ENCODE data around the gene SART3.

DNA sequence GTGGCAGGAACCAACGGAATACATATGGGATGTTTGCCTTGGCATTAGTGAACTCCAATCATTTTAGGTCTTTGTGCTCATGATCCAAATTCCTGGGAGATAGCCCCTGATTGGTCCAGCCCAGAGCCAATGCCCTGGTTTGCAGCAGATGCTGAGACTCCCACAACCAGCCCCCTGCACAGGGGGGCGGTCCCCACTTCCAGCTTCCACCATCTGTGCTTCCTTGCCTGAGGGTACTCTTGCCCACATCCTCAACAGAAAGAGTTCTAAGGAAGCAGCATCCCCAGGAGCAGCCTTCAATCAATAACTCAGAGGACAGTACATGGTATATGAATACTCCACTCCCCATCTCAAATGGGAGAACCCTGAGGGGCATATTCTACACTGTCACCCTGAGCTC lies 85.6 kb downstream of the SART3 start:
- TF ChIP-seq, protein P1, sequence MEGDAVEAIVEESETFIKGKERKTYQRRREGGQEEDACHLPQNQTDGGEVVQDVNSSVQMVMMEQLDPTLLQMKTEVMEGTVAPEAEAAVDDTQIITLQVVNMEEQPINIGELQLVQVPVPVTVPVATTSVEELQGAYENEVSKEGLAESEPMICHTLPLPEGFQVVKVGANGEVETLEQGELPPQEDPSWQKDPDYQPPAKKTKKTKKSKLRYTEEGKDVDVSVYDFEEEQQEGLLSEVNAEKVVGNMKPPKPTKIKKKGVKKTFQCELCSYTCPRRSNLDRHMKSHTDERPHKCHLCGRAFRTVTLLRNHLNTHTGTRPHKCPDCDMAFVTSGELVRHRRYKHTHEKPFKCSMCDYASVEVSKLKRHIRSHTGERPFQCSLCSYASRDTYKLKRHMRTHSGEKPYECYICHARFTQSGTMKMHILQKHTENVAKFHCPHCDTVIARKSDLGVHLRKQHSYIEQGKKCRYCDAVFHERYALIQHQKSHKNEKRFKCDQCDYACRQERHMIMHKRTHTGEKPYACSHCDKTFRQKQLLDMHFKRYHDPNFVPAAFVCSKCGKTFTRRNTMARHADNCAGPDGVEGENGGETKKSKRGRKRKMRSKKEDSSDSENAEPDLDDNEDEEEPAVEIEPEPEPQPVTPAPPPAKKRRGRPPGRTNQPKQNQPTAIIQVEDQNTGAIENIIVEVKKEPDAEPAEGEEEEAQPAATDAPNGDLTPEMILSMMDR (IDR thresholded peaks at IDR 0.05): no peak
- TF ChIP-seq POLR2A (IDR thresholded peaks at IDR 0.05) (no peak), POLR2AphosphoS5 (IDR thresholded peaks at IDR 0.05) (no peak)

Measured in gastroesophageal sphincter (tissue), 3 donors.